ENCODE results near the gene NRXN3. TPM values are rescaled to one million over a fixed set of nuclear protein-coding genes. Genes with fewer than 3 reads are reported as not detected.

The NRXN3 gene
- total RNA-seq (2022) (not detected in 2 replicates), Bru-seq, nascent RNA (percentile 2 among the genes with signal in this experiment), BruChase-seq, experiment 1, labeled RNA remaining after a 6-hour chase (percentile 9 among the genes with signal in this experiment), BruChase-seq, experiment 2, labeled RNA remaining after a 2-hour chase (percentile 10 among the genes with signal in this experiment)
- long read RNA-seq, partial matches to known transcripts = 0 of 1 reads
- long read RNA-seq, other reads (novel, unspliced or antisense) = 1 of 1 reads

- Mint-ChIP-seq H3K27ac (ENCODE audit: unreplicated experiment) (no peak within 1 kb of the TSS), H3K4me1 (ENCODE audit: low read depth, unreplicated experiment) (no peaks in the 10 kb centered on the region), H3K9me3 (ENCODE audit: low read depth, unreplicated experiment) (no peaks in the 10 kb centered on the region), H3K4me3 (ENCODE audit: low read depth, unreplicated experiment) (no peak within 1 kb of the TSS), H3K27me3 (ENCODE audit: unreplicated experiment) (peaks cover 96% of the 10 kb centered on the region), H3K36me3 (ENCODE audit: insufficient read depth, unreplicated experiment) (no peaks in the 10 kb centered on the region)
- CTCF ChIA-PET = no interaction called here
- DNase-seq = peak; percentile 35
- TF ChIP-seq, protein P1, sequence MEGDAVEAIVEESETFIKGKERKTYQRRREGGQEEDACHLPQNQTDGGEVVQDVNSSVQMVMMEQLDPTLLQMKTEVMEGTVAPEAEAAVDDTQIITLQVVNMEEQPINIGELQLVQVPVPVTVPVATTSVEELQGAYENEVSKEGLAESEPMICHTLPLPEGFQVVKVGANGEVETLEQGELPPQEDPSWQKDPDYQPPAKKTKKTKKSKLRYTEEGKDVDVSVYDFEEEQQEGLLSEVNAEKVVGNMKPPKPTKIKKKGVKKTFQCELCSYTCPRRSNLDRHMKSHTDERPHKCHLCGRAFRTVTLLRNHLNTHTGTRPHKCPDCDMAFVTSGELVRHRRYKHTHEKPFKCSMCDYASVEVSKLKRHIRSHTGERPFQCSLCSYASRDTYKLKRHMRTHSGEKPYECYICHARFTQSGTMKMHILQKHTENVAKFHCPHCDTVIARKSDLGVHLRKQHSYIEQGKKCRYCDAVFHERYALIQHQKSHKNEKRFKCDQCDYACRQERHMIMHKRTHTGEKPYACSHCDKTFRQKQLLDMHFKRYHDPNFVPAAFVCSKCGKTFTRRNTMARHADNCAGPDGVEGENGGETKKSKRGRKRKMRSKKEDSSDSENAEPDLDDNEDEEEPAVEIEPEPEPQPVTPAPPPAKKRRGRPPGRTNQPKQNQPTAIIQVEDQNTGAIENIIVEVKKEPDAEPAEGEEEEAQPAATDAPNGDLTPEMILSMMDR (IDR thresholded peaks at IDR 0.05; ENCODE audit: unreplicated experiment) = no peak
- BruUV-seq (replicated peaks) = no TSS peak
- intact Hi-C loops (cut with micrococcal nuclease; ENCODE audit: unreplicated experiment) = loop anchor here (5.0 kb wide), 1 partner anchor 667 kb away; no protein-coding TSS in a partner anchor
Measured at GRCh38 chr14:78170203-78170602, at the start of gene NRXN3. Gene NRXN3, plus strand, starts transcription at chr14:78170373. Its CDS starts 72,721 bp downstream, at chr14:78243094.

GRCh38 chr14:78122436-78122835 lies 47.7 kb upstream of the NRXN3 start:
- CTCF ChIA-PET = no interaction called here
- no peaks in the 10 kb centered on the region for H3K9me3 Mint-ChIP-seq (ENCODE audit: low read depth, unreplicated experiment)
- no peak for DNase-seq
- intact Hi-C loops (cut with micrococcal nuclease; ENCODE audit: unreplicated experiment) = no loop called here
- TF ChIP-seq, protein P1 (IDR thresholded peaks at IDR 0.05; ENCODE audit: unreplicated experiment) = no peak
- no TSS peak for BruUV-seq (replicated peaks)
- H3K27ac Mint-ChIP-seq (ENCODE audit: unreplicated experiment) = no peak overlapping the region
- H3K36me3 Mint-ChIP-seq (ENCODE audit: insufficient read depth, unreplicated experiment) = no peaks in the 10 kb centered on the region
- no peak overlapping the region for H3K4me3 Mint-ChIP-seq (ENCODE audit: low read depth, unreplicated experiment)
- no peaks in the 10 kb centered on the region for H3K27me3 Mint-ChIP-seq (ENCODE audit: unreplicated experiment)
- no peaks in the 10 kb centered on the region for H3K4me1 Mint-ChIP-seq (ENCODE audit: low read depth, unreplicated experiment)

GRCh38 chr14:78123650-78124253 lies 46.4 kb upstream of the NRXN3 start:
- H3K27ac Mint-ChIP-seq (ENCODE audit: unreplicated experiment) = no peak overlapping the region
- no peaks in the 10 kb centered on the region for H3K27me3 Mint-ChIP-seq (ENCODE audit: unreplicated experiment)
- CTCF ChIA-PET = no interaction called here
- H3K4me3 Mint-ChIP-seq (ENCODE audit: low read depth, unreplicated experiment) = no peak overlapping the region
- no peaks in the 10 kb centered on the region for H3K36me3 Mint-ChIP-seq (ENCODE audit: insufficient read depth, unreplicated experiment)
- TF ChIP-seq, protein P1 (IDR thresholded peaks at IDR 0.05; ENCODE audit: unreplicated experiment) = no peak
- no peaks in the 10 kb centered on the region for H3K4me1 Mint-ChIP-seq (ENCODE audit: low read depth, unreplicated experiment)
- no peaks in the 10 kb centered on the region for H3K9me3 Mint-ChIP-seq (ENCODE audit: low read depth, unreplicated experiment)
- no TSS peak for BruUV-seq (replicated peaks)
- no peak for DNase-seq
- intact Hi-C loops (cut with micrococcal nuclease; ENCODE audit: unreplicated experiment) = no loop called here

- TF ChIP-seq, protein P1 (IDR thresholded peaks at IDR 0.05; ENCODE audit: unreplicated experiment) = no peak
- Mint-ChIP-seq H3K27me3 (ENCODE audit: unreplicated experiment) (no peaks in the 10 kb centered on the region), H3K27ac (ENCODE audit: unreplicated experiment) (no peak overlapping the region), H3K9me3 (ENCODE audit: low read depth, unreplicated experiment) (peaks cover 3% of the 10 kb centered on the region), H3K36me3 (ENCODE audit: insufficient read depth, unreplicated experiment) (no peaks in the 10 kb centered on the region), H3K4me1 (ENCODE audit: low read depth, unreplicated experiment) (peaks cover 26% of the 10 kb centered on the region), H3K4me3 (ENCODE audit: low read depth, unreplicated experiment) (no peak overlapping the region)
- CTCF ChIA-PET = interaction anchor here (0.5 kb wide), 1 partner anchor 807 kb away, joined by 4 read pairs; no protein-coding TSS in a partner anchor
- no peak for DNase-seq
- BruUV-seq (replicated peaks) = no TSS peak
- intact Hi-C loops (cut with micrococcal nuclease; ENCODE audit: unreplicated experiment) = no loop called here
Measured at GRCh38 chr14:78127961-78128360, 42.2 kb upstream of the NRXN3 start.
